ENCODE measurements around the gene TIGD3. TPM values are rescaled to one million over a fixed set of nuclear protein-coding genes. Genes with fewer than 3 reads are reported as not detected.
A peak's percentile ranks its signal among the peaks of the same experiment; 100 is the strongest.

TIGD3 gene
- total and polyA plus RNA-seq, 9 of the 15 experiments (the other 6 are each of a cell fraction or from before 2014, with no cell fraction given): 0.06 to 1.3 (median 0.56) TPM

DNA sequence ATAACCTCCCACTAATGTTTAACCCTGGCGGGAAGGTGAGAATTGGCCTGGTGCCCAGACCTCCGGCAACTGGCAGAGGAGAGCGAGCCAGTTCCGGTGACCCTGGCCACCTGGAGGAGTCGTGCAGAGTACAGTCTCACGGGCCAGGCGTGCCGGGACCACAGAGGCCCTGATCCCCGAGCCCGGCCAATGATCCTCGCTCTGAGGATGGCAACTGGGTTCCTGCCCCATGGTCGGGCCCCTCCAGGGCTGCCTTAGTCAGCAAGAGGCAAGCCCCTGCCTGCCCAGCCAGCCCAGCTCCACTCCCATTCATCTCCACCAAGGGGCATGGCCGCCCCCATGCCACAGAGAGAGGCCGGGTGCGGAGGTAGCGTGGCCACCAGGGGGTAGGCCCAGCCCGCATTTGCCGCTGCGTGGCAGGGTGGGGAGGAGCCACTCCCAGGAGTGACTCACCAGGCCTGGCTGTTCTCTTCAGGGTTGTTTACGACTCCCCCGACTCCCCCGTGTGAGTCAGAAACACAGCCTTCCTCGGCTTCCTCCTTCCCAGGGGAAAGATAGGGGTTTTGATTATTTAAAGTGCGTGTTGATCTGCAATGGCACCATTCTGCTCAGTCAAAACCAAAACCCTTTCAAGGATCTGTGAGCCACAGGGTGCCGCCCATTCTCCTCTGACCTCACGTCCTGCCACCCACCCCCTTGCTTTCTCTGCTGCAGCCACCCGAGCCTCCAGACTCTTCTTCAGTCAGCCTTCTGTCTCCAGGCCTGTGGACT lies 27.7 kb downstream of the TIGD3 start, which contains the start of gene SLC25A45 (continued):
- TF ChIP-seq, protein P1, sequence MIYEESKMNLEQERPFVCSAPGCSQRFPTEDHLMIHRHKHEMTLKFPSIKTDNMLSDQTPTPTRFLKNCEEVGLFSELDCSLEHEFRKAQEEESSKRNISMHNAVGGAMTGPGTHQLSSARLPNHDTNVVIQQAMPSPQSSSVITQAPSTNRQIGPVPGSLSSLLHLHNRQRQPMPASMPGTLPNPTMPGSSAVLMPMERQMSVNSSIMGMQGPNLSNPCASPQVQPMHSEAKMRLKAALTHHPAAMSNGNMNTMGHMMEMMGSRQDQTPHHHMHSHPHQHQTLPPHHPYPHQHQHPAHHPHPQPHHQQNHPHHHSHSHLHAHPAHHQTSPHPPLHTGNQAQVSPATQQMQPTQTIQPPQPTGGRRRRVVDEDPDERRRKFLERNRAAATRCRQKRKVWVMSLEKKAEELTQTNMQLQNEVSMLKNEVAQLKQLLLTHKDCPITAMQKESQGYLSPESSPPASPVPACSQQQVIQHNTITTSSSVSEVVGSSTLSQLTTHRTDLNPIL (CRISPR knock-in tag; IDR thresholded peaks at IDR 0.05): no peak
- no peak for TF ChIP-seq MEF2A (IDR thresholded peaks at IDR 0.05; ENCODE audit: control insufficient read depth, low read depth, low read length)
- no peak for TF ChIP-seq HDAC3 (IDR thresholded peaks at IDR 0.05; ENCODE audit: borderline replicate concordance, partially characterized antibody)
- TF ChIP-seq LARP7 (IDR thresholded peaks at IDR 0.05): no peak
- TF ChIP-seq NCOR1 (IDR thresholded peaks at IDR 0.05): peak; percentile 69
- TF ChIP-seq OTX1 (CRISPR knock-in tag; IDR thresholded peaks at IDR 0.05): peak; percentile 31; the same call in 1 of the 2 replicates
- TF ChIP-seq ZMIZ1 (IDR thresholded peaks at IDR 0.05; ENCODE audit: low read depth in 2 of 2, low read length in 2 of 2): no peak
- TF ChIP-seq MCM5 (IDR thresholded peaks at IDR 0.05; ENCODE audit: low read depth): no peak
- TF ChIP-seq ZNF318 (IDR thresholded peaks at IDR 0.05; ENCODE audit: borderline replicate concordance in 1 of 2, low read depth in 1 of 2): 0 out of 4 replicates have a peak, but pooled peaks of 1 of the 2 experiments have one; percentile 24
- peak; percentile 94 for TF ChIP-seq JUNB (CRISPR knock-in tag; conservative IDR thresholded peaks at IDR 0.05)
- TF ChIP-seq, protein P2, sequence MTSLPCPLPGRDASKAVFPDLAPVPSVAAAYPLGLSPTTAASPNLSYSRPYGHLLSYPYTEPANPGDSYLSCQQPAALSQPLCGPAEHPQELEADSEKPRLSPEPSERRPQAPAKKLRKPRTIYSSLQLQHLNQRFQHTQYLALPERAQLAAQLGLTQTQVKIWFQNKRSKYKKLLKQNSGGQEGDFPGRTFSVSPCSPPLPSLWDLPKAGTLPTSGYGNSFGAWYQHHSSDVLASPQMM (CRISPR knock-in tag; IDR thresholded peaks at IDR 0.05): no peak
- TF ChIP-seq KDM4B (IDR thresholded peaks at IDR 0.05; ENCODE audit: borderline replicate concordance in 2 of 2, low read depth in 1 of 2): peak in 1 of 2 experiments; percentile 72; a peak in 1 of 4 replicates
- no peak for TF ChIP-seq EZH2 (IDR thresholded peaks at IDR 0.05; ENCODE audit: borderline replicate concordance, low read depth, low read length)
